ENCODE data around the gene SLC16A1.
"Not testable (repeated sequence)": the region's sequence is repeated elsewhere in the genome, so short reads cannot be mapped to it uniquely, and the experiment has no call there.

Gene SLC16A1

DNA sequence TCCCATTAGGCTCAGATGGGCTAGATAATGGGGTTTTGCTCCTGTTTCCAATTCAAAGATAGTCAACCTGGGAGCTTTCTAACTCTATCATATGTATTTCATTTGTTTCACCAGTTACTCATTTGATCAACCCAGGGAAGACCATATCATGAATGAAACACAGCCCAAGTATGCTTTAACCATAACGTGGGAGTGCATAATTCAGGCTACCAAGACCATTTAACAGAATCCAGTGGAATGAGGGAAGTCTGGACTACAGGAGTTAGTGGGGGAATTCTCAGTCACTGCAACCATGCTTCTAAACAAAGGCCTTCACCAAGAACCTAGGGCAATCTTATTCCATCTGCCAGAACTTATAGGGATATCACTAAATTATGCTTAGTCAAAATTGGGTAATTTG lies 15.0 kb upstream of the SLC16A1 start:
- no peak for FAIRE-seq

DNA sequence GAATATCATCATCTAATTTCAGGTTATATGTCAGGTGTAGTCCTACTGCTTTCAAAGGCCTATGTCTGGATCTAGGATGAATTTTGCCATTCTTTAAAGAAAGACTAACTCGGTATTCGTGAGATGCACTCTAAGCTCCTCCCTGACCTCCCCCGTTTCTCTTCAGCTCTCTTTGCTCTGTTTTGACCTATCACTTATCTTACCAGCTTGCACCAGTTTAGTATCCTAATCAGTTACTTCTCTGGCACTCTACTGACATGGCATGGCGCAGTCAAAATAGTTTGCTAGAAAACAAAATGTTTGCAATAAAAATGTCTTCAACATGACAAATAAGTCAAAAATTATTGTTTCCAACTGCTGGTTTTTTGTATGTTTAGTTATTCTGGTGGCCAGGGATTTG lies 8.4 kb upstream of the SLC16A1 start:
- FAIRE-seq = no peak

DNA sequence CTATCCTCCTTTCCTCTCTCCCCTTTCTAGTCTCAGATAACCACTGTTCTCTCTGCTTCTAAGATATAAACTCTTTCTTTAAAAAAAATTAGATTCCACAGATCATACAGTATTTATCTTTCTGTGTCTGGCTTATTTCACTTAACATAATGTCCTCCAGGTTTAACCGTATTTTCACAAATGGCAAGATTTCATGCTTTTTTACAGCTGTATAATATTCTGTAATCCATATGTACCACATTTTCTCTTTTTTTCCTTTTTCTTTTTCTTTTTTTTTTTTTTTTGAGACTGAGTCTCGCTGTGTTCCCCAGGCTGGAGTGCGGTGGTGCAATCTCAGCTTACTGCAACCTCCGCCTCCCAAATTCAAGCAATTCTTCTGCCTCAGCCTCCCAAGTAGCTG lies 5.1 kb upstream of the SLC16A1 start:
- FAIRE-seq = no peak

GRCh38 chr1:112960384-112960783 lies 4.4 kb upstream of the SLC16A1 start:
- no peak for FAIRE-seq

- not testable (repeated sequence) for FAIRE-seq
These were observed 2.2 kb upstream of the SLC16A1 start for GRCh38 chr1:112958236-112958635.

DNA sequence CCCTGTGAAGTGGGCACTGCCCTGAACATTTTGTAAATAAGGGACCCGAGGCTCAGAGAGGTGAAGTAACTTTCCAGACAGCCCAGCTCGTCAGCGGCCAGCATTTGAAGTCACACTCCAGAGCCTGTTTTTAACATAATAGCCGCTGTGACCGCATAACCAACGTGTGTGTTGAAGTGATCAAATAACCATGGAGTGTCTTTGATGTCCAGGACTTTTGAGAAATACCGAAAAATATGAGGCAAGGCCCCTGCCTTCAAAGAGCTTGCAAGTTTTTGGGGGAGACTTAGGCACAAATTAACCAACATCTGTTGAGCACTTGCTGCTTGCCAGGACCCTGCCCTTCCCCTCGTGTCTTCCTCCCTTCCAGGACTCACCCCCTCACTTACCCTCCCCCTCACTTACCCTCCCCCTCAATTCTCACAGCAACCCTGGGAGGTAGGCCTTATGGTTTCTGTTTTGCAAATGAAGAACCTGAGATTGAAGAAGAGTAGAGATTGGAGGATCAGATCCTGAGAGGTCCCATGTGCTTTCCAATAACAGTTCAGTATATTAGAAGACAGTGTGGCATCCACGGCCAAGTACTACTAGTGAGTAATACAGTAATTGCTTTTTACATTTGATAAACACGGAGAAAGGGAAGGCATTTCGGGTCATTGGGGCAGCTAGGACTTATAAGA lies 1.3 kb upstream of the SLC16A1 start:
- FAIRE-seq = no peak

- no peak for FAIRE-seq
These were observed 642 bp upstream of the SLC16A1 start for GRCh38 chr1:112956544-112957132.

GRCh38 chr1:112954945-112955772 lies 837 bp downstream of the SLC16A1 start:
- no peak for FAIRE-seq

- FAIRE-seq = no peak
These were observed 1.9 kb downstream of the SLC16A1 start for GRCh38 chr1:112954017-112954650.

- FAIRE-seq = no peak
These were observed 5.6 kb downstream of the SLC16A1 start for GRCh38 chr1:112950426-112950825.

DNA sequence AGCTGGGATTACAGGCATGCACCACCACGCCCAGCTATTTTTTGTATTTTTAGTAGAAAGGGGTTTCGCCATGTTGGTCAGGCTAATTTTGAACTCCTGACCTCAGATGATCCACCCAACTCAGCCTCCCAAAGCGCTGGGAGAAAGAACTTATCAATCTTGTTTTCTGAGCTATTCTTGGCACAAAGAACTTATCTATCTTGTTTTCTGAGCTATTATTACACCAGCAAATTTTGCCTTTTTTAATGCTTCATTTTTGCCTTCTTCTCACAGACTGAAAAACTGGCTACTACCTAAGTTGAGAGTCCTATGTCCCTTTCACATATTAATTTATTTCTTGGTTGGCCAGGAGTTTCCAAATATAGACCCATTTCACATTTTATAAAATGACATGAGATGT lies 9.3 kb downstream of the SLC16A1 start:
- no peak for FAIRE-seq

- FAIRE-seq = no peak
These were observed 16.2 kb downstream of the SLC16A1 start for GRCh38 chr1:112939810-112940209.

DNA sequence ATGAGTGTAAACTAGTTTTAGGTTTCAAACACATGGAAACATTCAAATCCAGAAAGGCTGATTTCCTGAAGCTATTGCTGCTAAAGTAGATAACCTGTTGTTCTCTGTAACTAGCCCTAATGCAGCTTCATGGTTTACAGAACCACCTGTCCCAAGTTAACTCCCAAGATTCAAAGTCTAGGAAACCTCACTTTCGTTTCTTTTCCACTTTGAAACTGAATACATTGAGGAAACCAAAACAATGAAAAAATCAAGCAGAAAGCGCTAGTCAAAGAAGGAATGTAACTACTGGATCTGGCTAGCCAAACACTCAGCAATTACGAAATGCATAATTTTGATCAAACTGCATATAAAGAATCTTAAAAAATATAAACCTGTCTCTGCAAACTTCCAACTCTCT lies 17.8 kb downstream of the SLC16A1 start:
- no peak for FAIRE-seq

DNA sequence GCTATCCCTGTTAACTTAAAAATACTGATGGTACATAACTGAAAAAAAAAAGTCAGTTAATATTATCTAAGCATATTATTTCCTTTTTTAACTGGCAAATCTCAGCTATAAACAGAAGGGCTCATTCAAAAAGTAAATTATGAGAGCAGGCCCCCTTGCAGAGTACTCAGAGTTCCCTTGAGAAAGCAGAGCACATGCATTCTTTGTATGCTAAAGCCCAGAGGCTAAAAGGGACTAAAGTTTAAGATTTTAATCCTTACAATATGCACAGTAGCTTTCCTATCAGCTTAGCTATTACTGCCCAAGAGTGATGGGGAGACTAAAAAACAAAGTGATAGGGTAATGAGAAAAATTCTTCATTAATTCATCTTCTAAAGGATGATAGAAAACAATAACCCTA lies 18.5 kb downstream of the SLC16A1 start:
- FAIRE-seq = no peak

- no peak for FAIRE-seq
These were observed 18.9 kb downstream of the SLC16A1 start for GRCh38 chr1:112937070-112937469.

DNA sequence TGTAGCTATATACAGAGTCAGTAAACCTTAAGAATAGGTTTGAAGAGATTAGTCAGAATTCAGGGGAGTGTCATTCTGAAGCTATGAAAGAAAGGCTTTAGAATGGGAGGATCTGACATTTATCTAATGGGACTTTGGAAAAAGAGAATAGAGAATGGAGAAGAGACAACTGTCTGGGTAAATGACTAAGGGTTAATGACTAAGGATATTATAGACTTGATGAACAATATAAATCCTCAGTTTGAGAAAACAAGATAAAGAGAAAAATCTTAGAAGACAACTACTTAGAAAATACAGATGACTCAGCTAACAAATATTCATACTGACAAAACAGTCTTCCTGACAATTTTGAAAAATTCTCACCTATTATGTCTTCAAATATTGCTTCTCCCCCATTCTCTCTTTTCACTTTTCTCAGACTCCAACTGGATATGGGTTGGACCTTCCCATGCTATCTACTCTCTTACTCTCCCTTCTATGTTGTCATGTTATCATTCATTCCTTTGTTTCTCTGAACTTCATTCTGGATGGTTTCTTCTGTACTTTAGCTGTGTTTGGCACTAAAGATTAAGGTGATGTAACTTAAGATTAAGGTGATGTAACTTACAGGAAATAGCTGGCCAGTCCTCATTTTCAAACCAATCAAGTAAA lies 20.4 kb downstream of the SLC16A1 start:
- no peak for FAIRE-seq

- no peak for FAIRE-seq
These were observed 21.4 kb downstream of the SLC16A1 start for GRCh38 chr1:112934577-112934976.

DNA sequence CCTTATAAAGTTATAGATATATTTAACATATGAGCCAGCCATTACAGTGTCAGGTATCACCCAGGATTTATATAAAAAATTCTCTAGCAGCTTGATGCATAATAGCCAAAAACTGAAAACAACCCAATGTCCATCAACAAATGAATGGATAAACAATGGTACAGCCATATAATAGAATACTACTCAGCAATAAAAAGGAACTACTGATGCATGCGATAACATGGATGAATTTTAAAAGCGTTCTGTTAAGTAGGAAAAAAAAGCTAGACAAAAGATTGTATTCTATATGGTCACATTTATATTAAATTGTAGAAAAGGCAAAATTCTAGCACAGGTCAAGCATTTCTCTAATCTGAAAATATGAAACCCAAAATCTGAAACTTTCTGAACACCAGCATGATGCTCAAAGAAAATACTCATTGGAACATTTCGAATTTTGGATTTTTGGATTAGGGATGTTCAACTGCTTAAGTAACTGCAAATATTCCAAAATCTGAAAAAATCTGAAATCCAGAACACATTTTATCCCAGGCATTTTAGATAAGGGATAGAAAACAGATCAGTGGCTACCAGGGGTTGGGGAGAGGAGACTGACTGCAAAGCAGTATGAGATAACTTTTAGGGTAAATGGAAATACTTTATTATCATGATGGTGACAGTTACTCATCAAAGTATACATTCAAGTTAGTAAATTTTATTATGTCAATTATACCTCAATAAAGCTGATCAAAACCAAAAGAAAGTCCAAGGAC lies 22.0 kb downstream of the SLC16A1 start:
- no peak for FAIRE-seq

DNA sequence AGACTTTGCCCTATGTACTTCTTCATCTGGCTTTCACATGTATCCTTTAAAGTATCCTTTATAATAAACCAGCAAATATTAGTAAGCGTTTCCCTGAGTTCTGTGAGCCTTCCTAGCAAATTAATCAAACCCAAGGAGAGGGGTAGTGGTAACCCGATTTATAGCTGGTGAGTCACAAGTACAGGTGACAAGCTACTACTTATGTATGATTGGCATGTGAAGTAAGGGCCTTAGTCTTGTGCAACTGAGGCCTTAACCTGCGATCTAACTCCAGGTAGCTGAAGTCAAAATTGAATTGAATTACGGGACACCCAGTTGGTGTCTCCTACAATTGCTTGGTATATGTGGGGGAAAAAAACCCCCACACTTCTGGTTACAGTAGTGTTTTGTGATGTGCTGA lies 26.0 kb downstream of the SLC16A1 start:
- no peak for FAIRE-seq

GRCh38 chr1:112927462-112927990 lies 28.5 kb downstream of the SLC16A1 start:
- FAIRE-seq = no peak

DNA sequence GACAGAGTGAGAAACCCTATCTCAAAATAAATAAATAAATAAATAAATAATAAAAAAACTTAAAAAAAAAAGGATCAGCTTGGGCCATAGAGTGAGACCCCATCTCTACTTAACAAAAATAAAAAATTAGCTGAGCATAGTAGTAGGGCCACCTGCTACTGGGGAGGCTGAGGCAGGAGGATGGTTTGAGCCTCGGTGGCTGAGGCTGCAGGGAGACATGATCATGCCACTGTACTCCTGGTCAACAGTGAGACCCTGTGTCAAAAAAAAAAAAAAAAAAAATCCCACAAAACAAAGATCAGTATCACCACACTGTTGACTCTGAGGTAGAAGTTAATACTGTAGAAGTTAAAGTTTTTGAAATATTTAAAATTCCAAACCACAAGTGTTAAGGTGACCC lies 29.1 kb downstream of the SLC16A1 start:
- FAIRE-seq = no peak

DNA sequence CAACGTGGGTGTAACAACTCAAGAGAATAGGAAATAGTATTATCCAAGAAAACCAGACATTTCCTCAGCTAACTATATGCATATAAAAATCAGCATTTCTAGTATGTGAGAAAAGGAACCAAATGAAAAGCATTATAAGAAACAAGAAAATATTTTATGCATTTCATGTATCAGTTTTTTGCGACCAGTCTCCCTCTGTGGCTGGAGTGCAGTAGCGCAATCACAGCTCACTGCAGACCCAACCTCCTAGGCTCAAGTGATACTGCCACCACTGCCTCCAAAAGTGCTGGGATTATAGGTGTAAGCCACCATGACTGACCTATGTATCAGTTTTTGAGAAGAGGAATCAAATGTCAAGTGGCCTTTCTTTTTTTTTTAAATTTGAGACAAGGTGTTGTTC lies 31.0 kb downstream of the SLC16A1 start:
- no peak for FAIRE-seq

Data from colon (tissue), 2 donors.